ENCODE measurements around the gene CHAF1A.

CHAF1A gene

GRCh38 chr19:4449639-4450028 is 47.2 kb downstream of the CHAF1A start:
- Histone ChIP-seq H3K4me2 (ENCODE audit: low read length) (no peak overlapping the region), H3K27me3 (ENCODE audit: control insufficient read depth, low read length) (no peaks in the 10 kb centered on the region), H3K27ac (ENCODE audit: low read depth, low read length) (no peak overlapping the region), H3K36me3 (ENCODE audit: control insufficient read depth, low read length) (peaks cover 55% of the 10 kb centered on the region), H3F3A (ENCODE audit: control insufficient read depth, insufficient read depth) (no peaks in the 10 kb centered on the region), H3K4me3 (ENCODE audit: low read length) (no peak overlapping the region), H3K9me3 (ENCODE audit: control insufficient read depth, insufficient read depth, low read length) (no peaks in the 10 kb centered on the region), H4K20me1 (ENCODE audit: control insufficient read depth, insufficient read depth, low read depth, low read length) (no peaks in the 10 kb centered on the region), H3K4me1 (ENCODE audit: control insufficient read depth, low read length) (no peaks in the 10 kb centered on the region), H3K9me2 (replicated peaks; ENCODE audit: control insufficient read depth, low read length) (no peaks in the 10 kb centered on the region), H3K79me2 (ENCODE audit: control insufficient read depth, low read length) (no peaks in the 10 kb centered on the region)
- TF ChIP-seq CTCF (IDR thresholded peaks at IDR 0.05; ENCODE audit: low read depth, low read length, poor library complexity, severe bottlenecking) (no peak), EZH2phosphoT487 (IDR thresholded peaks at IDR 0.05; ENCODE audit: borderline replicate concordance, low read length) (no peak)

- H3K27ac ChIP-seq (ENCODE audit: low read depth, low read length), result no peak overlapping the region
- no peaks in the 10 kb centered on the region for H3K9me3 ChIP-seq (ENCODE audit: control insufficient read depth, insufficient read depth, low read length)
- peaks cover 15% of the 10 kb centered on the region for H3K4me1 ChIP-seq (ENCODE audit: control insufficient read depth, low read length)
- H3K36me3 ChIP-seq (ENCODE audit: control insufficient read depth, low read length), result peaks cover 30% of the 10 kb centered on the region
- H3K27me3 ChIP-seq (ENCODE audit: control insufficient read depth, low read length), result no peaks in the 10 kb centered on the region
- H3K4me2 ChIP-seq (ENCODE audit: low read length), result no peak overlapping the region
- no peak overlapping the region for H3K4me3 ChIP-seq (ENCODE audit: low read length)
- no peaks in the 10 kb centered on the region for H3F3A ChIP-seq (ENCODE audit: control insufficient read depth, insufficient read depth)
- peaks cover 12% of the 10 kb centered on the region for H3K79me2 ChIP-seq (ENCODE audit: control insufficient read depth, low read length)
- TF ChIP-seq CTCF (IDR thresholded peaks at IDR 0.05; ENCODE audit: low read depth, low read length, poor library complexity, severe bottlenecking), result no peak
- no peak for TF ChIP-seq EZH2phosphoT487 (IDR thresholded peaks at IDR 0.05; ENCODE audit: borderline replicate concordance, low read length)
- H3K9me2 ChIP-seq (replicated peaks; ENCODE audit: control insufficient read depth, low read length), result no peaks in the 10 kb centered on the region
- 0 out of 2 replicates have a peak, but pooled peaks cover 5% of the 10 kb centered on the region for H4K20me1 ChIP-seq (ENCODE audit: control insufficient read depth, insufficient read depth, low read depth, low read length)
These were observed 50.0 kb downstream of the CHAF1A start for GRCh38 chr19:4452230-4452990.

GRCh38 chr19:4453232-4454179 is 51.1 kb downstream of the CHAF1A start:
- Histone ChIP-seq H3F3A (ENCODE audit: control insufficient read depth, insufficient read depth) (no peaks in the 10 kb centered on the region), H3K4me2 (ENCODE audit: low read length) (no peak overlapping the region), H3K9me3 (ENCODE audit: control insufficient read depth, insufficient read depth, low read length) (no peaks in the 10 kb centered on the region), H3K79me2 (ENCODE audit: control insufficient read depth, low read length) (peaks cover 12% of the 10 kb centered on the region), H3K36me3 (ENCODE audit: control insufficient read depth, low read length) (peaks cover 19% of the 10 kb centered on the region), H3K27me3 (ENCODE audit: control insufficient read depth, low read length) (no peaks in the 10 kb centered on the region), H3K4me1 (ENCODE audit: control insufficient read depth, low read length) (peaks cover 18% of the 10 kb centered on the region), H3K4me3 (ENCODE audit: low read length) (no peak overlapping the region), H3K27ac (ENCODE audit: low read depth, low read length) (no peak overlapping the region), H4K20me1 (ENCODE audit: control insufficient read depth, insufficient read depth, low read depth, low read length) (0 out of 2 replicates have a peak, but pooled peaks cover 5% of the 10 kb centered on the region), H3K9me2 (replicated peaks; ENCODE audit: control insufficient read depth, low read length) (no peaks in the 10 kb centered on the region)
- TF ChIP-seq CTCF (IDR thresholded peaks at IDR 0.05; ENCODE audit: low read depth, low read length, poor library complexity, severe bottlenecking), result no peak
- no peak for TF ChIP-seq EZH2phosphoT487 (IDR thresholded peaks at IDR 0.05; ENCODE audit: borderline replicate concordance, low read length)
